ENCODE data around the gene RPTOR.

Gene RPTOR

DNA sequence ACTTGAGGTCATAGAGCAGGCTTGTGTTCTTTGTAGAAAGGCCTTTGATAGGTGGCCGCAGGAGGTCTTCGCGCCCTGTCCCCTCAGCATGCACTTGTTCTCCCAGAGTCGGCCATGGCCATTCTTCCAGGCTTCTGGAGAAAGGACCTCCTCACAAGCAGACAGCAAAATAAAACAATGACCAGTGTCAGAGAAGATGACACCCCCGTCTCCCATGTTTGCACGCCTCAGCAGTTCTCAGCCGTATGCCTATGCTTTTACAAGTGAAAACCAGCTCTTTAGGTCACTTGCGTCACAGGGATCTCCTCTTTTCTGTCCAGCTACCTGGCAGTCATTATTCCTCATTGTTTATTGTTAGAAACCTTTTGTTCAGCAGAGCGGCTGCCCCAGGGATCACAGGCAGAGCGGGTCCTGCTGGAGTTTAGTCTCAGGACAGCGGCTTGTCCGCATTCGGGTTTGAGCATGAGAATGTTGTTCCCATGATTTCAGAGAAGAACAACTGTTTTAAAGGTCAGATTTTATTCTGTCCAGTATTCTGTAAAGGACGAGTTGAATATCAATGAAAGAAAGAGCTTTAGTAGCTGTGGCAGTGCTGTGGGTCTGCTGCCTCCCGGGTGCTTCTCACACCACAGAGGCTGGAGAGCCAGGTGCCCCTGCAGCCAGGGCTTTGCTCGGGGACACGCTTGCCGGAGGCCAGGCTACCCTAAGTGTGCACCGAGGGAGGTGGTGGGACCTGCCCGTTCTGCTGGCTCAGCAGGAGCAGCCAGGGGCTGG, 123.9 kb downstream of the RPTOR start:
- no peak for DNase-seq

DNA sequence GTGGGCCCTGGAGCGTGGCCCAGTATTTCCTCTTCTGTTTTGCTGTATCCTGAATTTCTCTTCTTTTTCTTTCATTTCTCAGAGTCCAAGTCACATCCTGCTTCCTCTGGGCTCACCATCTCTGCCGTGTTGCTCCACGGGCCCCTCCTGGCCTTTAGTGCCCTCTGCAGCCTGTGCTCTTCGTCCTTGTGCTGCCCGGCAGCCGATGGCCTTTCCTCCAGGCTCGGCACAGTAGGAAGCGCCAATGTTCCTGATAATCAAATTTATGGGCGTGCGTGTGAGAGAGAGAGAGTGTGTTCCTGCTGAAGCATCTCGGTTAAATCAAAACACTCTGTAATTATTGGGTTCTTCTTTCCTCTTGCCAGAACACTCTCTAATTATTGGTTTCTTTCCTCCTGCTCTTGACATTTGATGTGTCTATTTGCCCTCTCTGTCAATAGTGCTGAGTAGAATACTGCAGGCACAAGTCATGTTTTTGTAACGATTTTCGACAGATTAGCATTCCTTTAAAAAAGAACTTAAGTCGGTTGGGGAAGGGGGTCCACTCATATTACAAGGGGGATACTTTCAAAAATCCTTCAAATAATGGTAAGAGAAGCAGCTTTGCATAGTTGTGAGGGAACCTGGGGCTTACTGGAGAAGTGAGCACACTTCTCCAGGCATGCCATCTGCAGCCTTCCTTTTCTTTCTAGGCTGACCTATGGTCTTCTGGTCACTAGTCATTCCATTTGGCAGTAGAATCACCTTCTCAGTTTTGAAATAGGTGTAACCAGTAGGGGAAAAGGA, 126.6 kb downstream of the RPTOR start:
- DNase-seq = no peak

DNA sequence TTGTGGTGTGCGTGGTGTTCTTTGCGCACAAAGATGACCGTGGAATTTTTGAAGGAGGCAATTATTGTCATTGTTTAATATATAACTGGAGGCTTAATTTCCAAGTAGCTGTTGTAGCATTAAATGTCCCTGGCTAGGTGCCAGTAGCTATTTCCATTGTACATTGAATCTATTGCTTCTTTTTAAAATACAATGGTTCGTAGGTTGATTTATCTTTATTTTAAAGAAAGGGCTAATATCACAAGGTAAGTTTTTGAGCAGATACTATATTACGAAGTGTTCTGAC, 127.1 kb downstream of the RPTOR start:
- no peak for DNase-seq

DNA sequence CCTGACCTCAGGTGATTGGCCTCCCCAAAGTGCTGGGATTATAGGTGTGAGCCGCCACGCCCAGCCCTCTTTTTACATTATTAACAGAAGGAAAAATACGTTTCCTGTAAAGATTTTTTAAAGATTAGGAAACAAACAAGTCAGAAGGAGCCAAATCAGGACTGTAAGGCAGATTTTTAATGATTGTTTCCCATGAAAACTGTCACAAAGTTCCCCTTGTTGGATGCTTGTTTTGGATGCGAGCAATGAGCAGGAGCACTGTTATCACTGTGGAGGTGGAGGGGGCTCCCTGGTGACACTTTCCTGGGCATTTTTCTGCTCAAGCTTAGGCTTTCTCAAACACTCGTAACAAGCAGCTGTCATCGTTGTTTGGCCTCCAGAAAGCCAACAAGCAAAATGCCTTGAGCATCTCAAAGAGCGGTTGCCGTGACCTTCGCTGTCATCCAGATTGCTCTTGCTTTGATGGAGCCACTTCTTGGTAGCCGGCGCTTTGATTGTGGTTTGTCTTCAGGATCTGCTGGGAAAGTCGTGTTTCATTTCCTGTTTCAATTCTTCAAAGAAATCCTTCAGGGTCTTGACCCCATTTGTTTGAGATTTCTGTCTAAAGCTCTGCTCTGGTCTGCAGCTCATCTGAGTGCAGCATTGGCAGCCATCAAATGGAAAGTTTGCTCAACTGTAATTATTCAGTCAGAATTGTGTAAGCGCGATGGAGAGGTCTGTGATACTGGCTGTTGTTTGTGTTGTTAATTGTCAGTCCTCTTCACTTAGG, 128.7 kb downstream of the RPTOR start:
- no peak for DNase-seq

DNA sequence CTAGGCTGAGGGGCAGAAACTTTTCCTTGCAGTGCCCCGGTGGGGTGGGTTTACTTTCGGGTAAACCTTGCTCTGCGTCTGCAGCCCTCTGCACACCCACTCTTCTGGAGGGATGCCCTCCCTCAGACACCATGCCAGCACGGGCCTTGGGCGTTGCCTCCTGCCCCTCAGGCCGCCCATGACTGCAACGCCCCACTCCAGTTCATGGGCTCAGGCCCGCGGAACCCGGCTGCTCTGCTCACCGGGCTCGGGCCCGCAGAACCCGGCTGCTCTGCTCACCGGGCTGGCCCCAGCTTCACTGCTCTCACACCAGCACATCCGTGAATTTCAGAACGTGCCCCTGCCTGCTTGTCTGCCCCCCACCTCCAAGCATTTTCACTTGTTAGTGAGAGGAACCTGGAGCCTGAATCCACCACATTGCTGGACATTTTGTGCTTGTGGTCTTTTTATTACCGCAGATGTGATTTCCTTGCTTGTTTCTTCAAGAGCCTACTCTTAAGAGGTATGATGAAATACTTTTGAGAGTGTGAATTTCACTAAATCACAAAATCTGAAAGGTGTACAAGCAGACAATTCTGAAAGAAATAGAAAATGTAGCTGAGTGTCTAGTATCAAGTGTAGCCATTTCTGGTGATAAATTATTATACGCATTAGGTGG, 130.9 kb downstream of the RPTOR start:
- no peak for DNase-seq

DNA sequence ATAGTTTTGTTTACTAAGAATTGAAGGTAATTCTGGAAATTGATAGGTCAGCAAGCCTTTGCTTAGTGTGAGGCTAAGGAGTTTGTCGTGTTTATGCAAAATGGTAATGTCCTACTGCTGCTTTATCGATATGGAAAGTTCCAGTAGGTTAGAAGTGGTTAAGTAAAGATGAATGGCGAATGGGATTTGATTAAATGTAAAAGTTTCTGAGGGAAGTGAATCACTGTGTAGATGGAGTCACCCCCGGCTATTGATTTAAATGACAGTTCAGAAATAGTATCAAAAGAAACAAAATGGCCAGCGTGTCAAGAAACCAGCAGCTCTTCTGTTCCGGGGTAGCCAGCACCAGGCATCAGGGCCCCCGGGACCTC, 131.4 kb downstream of the RPTOR start:
- DNase-seq = no peak

DNA sequence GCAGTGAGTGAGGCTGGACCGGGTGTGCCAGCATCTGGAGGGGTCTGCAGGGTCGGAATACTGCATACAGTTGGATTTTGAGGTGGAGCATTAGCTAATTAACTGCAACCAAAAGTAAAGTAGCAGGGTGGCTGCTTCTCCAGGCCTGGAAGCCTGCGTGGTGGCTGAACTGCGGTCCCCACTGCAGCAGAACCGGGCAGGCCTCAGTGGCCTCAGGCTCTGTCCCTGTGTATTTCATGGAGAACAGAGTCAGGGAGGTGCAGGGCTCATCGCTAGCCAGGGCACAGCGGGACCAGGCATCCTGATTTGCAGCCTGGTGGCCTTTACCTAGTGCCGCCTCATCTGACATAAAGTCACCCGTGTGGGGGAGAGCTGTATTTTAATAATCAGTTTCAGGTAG, 131.9 kb downstream of the RPTOR start:
- no peak for DNase-seq

DNA sequence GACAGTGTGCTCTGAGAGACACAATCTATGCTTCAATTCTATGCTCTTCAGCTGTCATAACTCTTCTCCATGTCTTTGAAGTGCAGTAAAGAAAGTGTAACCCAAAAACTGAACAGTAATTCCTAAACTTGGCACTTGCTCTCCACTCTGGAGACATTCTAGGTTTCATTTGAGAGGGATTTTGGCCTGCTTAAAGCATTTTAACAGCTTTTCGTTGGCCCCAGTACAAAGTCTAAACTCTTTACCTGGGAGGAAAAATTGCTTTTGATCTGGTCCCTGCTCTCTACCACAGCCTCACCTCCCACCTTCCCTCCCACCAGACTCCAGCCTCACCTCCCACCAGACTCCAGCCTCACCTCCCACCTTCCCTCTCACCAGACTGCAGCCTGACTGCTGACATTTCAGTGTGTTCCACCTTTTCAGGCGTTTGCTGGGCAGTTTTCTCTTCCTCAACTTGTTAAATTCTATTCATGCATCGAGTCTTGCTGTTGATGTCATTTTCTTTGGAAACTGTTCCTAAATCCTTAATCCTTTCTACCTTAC, 132.6 kb downstream of the RPTOR start:
- no peak for DNase-seq

DNA sequence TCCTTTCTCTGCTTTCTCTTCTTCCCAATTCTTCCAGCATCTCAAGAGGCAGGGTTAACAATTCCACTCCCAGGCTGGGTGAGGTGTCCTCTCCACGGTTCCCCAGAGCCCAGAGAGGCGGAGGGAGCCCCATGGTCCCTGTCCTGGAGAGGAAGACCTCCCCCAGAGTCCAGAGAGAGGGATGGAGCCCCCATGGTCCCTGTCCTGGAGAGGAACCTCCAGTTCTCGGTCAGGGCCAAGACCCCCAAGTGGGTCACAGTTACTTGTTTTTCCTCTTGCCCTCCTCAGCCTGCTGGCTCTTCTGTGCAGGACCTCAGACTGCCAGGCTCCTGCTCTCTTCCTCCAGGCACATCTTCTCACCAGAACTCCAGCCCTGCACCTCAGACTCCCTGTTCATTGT, 135.2 kb downstream of the RPTOR start:
- no peak for DNase-seq

DNA sequence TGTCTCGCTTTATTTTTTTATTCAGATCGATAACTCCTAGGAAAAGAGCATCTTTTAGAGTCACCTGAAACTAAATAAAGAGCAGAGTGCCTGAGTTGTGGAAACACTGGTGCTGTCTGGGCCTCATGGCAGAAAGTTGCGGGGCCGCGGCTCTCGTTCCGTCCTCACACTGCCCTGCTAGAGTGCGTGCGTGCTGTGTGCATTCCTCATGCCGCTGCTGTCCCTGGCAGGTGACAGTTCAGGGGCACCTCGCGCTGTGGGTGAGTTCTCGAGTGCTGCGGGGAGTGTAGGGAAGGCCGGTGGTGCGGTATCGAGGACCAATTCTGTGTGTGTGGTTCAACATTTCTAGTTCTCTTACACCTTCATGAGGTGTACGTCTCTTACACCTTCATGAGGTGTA, 136.6 kb downstream of the RPTOR start:
- no peak for DNase-seq

DNA sequence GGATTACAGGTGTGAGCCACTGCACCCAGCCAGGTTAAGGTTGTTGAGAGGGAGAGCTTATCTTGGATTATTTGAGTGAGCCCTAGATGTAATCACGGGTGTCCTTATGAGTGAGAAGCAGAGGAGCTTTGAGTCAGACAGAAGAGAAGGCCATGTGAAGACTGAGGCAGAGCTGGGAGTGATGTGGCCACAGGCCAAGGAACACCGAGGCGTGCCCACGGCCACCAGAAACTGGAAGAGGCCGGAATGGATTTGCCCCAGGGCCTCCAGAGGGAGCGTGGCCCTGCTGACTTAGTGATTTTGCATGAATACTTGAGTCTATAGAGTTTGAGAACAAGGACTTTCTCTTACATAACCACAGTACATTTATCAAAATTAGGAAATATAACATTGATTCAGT, 137.7 kb downstream of the RPTOR start:
- no peak for DNase-seq

DNA sequence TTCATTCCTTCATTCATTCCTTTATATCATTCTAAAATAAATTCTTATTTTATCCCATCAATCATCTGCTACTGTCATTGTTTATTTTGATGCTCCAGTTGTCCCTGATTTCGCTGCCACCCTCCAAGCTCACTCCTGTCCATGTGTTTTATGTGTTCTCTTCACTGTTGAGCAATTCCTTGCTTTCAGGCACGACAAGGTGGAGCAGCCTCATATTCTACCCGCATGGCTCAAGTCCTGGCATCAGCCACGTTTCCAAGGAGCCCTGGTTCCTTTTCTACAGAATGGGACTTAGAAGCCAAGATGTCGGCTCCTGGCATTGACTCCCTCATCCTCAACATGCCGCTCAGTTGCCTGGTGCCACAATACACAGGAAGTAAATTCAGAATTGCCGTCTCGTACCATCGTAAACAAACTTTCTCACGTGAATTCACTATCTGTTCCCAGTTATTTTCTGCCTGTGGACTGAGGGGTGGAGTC, 139.0 kb downstream of the RPTOR start:
- DNase-seq = no peak

DNA sequence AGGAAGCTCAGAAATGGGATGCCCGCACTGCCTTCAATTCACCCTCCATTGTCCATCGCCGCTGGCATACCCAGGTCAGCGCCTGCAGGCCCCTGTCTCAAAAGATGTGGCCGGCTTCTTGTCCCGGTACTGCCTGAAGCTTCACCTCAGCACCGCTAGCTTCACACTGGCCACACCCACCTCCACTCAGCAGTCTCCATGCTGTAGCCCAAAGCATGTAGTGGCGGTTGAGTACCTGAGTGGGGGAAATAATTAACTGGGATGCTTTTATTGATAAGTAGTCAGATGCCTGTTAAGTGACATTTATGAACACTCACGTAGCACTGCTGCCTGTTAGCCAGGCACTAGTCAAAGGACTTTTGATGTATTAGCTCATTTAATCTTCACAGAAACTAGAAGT, 143.2 kb downstream of the RPTOR start:
- DNase-seq = no peak

DNA sequence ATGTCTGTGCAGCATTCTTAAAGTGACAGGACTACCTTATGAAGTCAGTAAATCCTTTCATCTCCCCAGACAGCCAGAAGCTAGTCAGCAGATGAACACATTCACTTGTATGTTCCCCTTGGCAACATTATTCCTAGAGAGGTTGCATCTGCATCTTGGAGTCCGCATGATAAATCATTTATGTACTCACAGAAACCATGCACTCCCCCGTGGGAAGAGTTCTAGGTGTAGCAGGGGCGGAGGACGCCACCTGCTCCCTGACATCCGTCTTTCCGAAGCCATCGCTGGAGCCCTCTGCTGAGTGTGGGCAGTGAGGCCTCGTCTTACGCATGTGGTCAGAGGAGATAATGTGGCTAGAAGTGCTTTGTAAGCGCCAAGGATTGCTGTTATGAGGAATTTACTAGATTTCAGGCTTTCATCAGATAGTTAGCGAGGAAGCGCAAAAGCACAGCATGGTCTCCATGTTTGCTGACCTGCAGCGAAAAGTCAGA, 144.5 kb downstream of the RPTOR start:
- DNase-seq = no peak

DNA sequence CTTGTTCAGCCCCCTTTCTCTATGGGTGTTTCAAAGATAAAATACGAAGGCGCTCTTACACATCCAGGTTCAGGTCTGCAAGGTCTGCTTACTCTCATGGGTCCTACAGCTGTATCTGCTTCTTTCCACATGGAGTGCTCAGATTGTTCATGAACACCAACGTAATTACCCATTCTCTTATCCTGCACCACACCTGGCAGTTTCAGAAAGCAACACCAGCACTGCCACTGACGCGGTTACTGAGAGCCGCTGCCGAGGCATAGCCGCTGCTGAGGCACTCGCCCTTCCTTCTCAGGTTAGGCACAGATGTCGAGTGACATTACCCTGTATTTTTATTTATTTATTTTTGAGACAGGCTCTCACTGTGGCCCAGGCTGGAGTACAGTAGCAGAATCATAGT, 147.1 kb downstream of the RPTOR start:
- no peak for DNase-seq

DNA sequence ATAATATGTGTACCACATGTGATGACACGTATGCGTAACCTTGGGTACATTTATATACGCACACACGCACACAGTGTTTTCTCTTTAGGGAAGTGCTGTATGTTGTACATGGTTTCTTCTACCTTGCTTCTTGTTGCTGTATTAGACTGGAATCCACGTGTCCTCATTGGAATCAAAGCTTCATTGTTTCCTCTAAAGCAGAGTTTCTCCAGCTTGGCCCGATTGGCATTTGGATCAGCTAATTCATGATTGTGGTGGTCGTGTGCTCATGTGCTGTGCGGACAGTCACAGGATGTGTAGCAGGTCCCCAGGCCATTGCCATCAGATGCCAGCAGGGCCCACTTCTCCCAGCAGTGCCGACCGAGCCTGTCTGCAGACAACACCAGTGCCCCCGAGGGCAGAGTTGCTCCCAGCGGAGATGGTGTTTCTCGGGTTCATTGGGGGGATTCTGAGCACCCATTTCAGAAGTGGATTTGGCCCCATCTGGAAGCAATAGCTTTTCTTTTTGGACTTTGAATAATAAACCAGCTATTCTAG, 148.4 kb downstream of the RPTOR start:
- DNase-seq = no peak

DNA sequence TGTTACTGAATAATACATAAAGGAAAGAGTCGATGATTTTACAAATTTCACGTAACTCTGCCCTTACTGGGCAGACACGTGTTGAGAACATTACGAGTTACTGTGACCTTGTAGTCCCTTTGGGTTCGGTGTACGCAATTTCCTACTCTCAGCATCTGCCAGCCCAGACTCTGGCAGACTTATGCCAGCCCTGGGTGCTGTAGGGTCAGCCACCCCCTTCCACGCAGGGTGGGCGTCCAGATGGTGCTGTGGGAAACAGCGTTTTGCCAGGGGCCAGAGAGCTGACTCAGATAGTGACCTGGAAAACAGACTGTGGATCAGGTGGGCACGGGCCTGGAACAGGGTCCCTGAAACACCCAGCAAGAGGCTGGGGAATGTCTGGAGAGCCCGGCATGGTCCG, 148.9 kb downstream of the RPTOR start:
- DNase-seq = no peak

DNA sequence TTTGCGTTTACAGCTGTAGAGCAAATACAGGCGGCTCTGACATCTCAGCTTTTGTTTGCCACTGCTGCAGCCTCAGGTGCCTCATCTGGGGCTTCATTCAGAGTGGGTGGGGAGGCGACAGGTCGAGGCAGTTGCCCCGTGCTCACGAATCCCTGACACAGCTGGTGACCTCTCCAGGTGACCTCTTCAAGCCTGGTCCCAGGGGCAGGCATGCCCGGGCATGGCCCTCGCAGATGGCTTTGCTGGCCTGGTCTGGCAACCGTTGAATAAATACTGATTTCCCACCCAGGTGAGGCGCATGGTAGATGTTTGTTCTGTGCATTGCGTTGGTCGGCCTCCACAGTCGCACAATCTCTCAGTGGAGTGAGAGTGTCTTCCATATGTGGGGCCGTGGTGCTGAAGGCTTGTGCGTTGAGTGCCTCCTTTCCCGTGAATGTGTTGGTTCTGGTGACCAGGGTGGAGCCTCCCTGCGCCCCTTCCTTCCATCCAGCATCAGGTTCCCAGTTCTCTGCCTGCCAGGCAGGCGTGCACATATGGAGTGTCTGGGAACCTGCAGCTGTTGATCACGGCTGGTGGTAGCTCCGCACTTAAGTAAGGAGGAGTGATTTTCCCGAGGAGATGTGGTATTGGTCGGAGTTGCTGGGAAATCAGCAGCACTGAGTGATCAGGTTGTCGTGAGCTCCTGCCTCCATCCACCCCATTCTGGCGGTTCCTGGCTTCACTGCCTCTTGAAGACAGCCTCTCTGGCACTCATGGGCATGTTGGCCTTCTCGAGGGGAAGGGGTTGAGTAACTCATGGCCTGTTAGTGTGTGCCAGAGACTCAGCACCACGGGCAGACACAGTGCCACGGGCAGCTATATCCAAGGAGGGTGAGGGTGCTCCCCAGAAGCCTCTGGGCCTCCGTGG, 149.7 kb downstream of the RPTOR start:
- no peak for DNase-seq

DNA sequence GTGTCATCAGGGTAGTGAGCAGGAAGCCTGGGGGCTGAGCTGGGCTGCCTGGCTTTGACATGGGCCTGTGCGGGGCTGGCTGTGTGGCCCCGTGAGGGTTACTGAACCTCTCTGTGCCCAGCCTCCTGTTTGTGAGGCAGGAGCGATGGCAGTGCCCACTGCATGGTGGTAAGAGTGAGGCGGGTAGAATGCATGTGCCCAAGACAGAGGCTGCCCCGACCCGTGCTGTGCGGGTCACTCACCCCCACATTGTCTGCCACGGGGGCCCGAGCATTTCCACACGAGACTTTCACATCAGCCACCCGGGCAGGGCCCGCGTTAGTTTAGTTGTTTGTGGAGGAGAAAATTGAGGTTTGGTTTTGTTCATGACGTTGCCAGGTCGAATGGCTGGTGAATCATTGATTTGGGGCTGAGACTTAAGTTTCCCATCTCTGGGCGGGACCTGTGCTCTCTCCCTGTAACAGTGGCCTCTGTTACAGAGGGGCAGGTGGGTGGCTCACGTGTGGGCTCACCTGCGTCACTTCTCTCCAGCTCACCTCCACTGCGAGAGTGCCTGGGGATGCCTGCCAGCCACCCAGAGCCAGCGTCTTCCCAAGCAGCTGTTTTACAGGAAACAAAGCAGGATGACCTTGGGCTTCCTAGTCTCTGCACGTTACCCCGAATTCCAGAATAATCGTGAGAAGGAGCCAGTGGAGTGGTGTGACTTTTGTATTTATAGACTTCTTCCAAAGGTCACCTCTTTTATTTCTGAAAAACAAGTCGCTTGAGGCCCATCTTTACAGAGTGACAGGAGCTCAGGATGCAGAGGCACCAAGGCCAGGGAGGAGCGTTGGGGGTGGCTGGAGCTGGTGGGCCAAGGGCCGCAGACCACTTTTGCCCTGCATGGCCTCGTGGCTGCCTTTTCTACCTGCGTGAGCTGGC, 150.6 kb downstream of the RPTOR start:
- no peak for DNase-seq

DNA sequence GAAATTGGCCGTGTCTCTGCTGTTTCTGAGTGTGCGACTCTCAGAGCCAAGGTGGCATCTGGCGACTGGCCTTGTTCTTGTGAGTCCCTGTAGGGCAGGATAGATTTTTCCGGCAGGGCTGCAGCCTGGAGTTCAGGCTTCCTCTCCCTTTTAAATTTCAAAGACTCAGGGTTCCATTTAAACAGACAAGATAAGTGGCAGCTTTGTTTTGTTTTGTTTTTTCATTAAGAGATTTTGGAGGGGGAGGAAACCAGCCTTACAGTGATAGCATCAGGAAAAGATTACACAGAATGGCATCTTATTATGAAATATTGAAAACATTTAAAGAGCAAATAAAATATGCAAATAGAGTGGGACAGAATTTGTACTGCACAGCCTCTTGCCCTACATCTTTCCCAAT, 151.3 kb downstream of the RPTOR start:
- DNase-seq = no peak

Data from NCI-H82 (cell line).